T-helper 22 cell (primary cell): ENCODE data around the gene CT45A8.
"Not testable (repeated sequence)": the region's sequence is repeated elsewhere in the genome, so short reads cannot be mapped to it uniquely, and the experiment has no call there.

Source experiments
- DNase-seq: peaks from one replicate; pipeline ENCODE4 v3.0.0-alpha.2; 2020; ENCODE audit warnings: low read depth

CT45A8 gene, protein sequence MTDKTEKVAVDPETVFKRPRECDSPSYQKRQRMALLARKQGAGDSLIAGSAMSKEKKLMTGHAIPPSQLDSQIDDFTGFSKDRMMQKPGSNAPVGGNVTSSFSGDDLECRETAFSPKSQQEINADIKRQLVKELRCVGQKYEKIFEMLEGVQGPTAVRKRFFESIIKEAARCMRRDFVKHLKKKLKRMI

GRCh38 chrX:135854438-135854837 is at the start of gene CT45A8:
TSS of gene CT45A8 (minus strand) at chrX:135854538. CDS start at chrX:135850783, 3,755 bp downstream.
- DNase-seq: not testable (repeated sequence)

DNA sequence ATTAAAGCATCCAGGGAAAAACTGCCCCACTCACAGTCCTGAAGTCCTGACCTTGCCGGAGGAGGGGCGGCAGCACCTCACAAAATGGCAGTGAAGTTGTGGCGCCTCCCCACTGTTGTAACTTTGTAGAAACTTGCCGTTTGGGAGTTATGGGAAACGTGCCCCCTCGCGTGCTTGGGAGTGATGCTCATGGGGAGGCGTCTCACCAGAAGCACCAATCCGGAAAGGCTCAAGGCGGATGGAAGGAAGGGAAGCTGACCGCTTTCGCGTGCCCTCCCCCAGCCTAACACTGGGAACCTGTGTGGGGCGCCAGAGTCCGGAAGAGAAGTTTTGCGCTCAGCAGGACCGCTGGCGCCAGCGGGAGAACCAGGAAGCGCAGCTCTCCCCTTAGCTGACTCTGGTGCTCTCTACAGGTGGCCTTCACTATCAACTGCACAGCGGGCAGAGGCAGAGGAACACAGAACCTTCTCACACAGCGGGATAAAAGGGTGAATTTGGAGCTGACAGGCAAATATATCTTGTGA is 39.0 kb upstream of the CT45A8 start, which contains the start of the genes CT45A10 and SAGE1:
CT45A10 (minus strand) TSS at position 151 of the 524 bp plus-strand sequence. CDS start 8,100 bp downstream, outside the sequence.
SAGE1 (plus strand) TSS at position 423 of the 524 bp plus-strand sequence. CDS start 2,527 bp downstream, outside the sequence.
- no peak for DNase-seq

GRCh38 chrX:135892781-135893180 is 38.4 kb upstream of the CT45A8 start:
- no peak for DNase-seq

- no peak for DNase-seq
Measured at GRCh38 chrX:135890087-135890585, 35.8 kb upstream of the CT45A8 start.

- not testable (repeated sequence) for DNase-seq
Measured at GRCh38 chrX:135888976-135889375, 34.6 kb upstream of the CT45A8 start.

- DNase-seq: not testable (repeated sequence)
Measured at GRCh38 chrX:135888230-135888629, 33.9 kb upstream of the CT45A8 start.

DNA sequence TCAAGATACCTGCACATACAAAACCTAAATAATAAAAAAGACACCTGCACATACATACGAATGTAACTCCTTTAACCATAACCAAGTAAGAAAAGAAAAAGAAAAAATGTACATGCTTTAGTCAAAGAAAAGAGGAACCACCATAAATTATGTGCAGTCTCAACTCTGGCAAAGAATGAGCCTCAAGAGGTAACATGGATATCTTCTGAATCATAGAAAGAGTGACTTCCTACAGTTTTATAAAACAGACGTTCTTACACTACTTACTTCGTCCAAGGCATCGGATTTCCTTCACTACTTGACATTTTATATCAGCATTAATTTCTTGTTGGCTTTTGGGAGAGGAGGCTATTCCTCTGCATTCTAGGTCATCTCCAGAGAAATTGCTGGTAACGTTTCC is 28.4 kb upstream of the CT45A8 start:
- not testable (repeated sequence) for DNase-seq

GRCh38 chrX:135871712-135872111 is 17.4 kb upstream of the CT45A8 start, which contains the start of gene CT45A9:
TSS of gene CT45A9 (minus strand) at chrX:135871812. CDS start at chrX:135868061, 3,751 bp downstream.
- not testable (repeated sequence) for DNase-seq

DNA sequence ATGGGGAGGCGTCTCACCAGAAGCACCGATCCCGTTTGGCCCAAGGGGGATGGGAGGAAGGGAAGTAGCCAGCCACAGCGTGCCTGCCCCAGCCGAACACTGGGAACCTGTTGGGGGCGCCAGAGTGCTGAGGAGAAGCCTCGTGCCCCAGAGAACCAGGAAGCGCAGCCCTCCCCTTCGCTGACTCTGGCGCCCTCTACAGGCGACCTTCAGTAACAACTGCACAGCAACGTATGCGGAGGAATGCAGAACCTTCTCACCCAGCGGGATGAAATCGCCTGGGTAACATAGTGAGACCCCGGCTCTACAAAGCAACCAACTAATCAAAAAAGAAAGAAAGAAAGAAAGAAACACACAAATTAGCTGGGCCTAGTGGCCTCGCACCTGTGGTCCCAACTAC is 17.2 kb downstream of the CT45A8 start, which contains the start of gene CT45A7:
CT45A7 (minus strand) TSS at position 101 of the 400 bp plus-strand sequence. CDS start 3,747 bp downstream, outside the sequence.
- not testable (repeated sequence) for DNase-seq

DNA sequence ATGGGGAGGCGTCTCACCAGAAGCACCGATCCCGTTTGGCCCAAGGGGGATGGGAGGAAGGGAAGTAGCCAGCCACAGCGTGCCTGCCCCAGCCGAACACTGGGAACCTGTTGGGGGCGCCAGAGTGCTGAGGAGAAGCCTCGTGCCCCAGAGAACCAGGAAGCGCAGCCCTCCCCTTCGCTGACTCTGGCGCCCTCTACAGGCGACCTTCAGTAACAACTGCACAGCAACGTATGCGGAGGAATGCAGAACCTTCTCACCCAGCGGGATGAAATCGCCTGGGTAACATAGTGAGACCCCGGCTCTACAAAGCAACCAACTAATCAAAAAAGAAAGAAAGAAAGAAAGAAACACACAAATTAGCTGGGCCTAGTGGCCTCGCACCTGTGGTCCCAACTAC is 34.4 kb downstream of the CT45A8 start, which contains the start of gene CT45A2:
CT45A2 (minus strand) TSS at position 101 of the 400 bp plus-strand sequence. CDS start 3,747 bp downstream, outside the sequence.
- not testable (repeated sequence) for DNase-seq

DNA sequence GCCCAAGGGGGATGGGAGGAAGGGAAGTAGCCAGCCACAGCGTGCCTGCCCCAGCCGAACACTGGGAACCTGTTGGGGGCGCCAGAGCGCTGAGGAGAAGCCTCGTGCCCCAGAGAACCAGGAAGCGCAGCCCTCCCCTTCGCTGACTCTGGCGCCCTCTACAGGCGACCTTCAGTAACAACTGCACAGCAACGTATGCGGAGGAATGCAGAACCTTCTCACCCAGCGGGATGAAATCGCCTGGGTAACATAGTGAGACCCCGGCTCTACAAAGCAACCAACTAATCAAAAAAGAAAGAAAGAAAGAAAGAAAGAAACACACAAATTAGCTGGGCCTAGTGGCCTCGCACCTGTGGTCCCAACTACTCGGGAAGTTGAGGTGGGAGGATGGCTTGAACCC is 51.7 kb downstream of the CT45A8 start, which contains the start of gene CT45A6:
CT45A6 (minus strand) TSS at position 101 of the 400 bp plus-strand sequence. CDS start 3,794 bp downstream, outside the sequence.
- DNase-seq: not testable (repeated sequence)
